Neural cell (in vitro differentiated cells): Measurements from ENCODE around the gene RGS6. TPM values are rescaled to one million over a fixed set of nuclear protein-coding genes. Genes with fewer than 3 reads are reported as not detected.

Experiments used
- H2AFZ ChIP-seq: fragments of 200-600, 300-800 bp; sonication (generic), shearing (Covaris generic); 2 replicates; pipeline ENCODE4 v1.6.0; 2014; ENCODE audit warnings: low read depth, mild to moderate bottlenecking, antibody characterized with exemption, low read length, moderate library complexity
- H3F3A ChIP-seq: fragments of 200-600 bp; shearing (Covaris generic); 2 replicates; pipeline ENCODE4 v1.6.1; 2016; ENCODE audit warnings: mild to moderate bottlenecking, moderate library complexity, mixed read lengths, antibody characterized with exemption, low read length; ENCODE audit not compliant: insufficient read depth, poor library complexity, severe bottlenecking
- H3K27ac ChIP-seq: fragments of 200-600, 300-800 bp; sonication (generic), shearing (Covaris generic); 2 replicates; pipeline ENCODE4 v1.5.1; 2014; ENCODE audit warnings: mild to moderate bottlenecking, low read length, moderate library complexity
- H3K27me3 ChIP-seq: fragments of 300-800, 200-600 bp; sonication (generic), shearing (Covaris generic); 2 replicates; pipeline ENCODE4 v1.6.0; 2014; ENCODE audit warnings: mild to moderate bottlenecking, low read depth, low read length, moderate library complexity; ENCODE audit not compliant: insufficient read depth
- H3K36me3 ChIP-seq: fragments of 300-800, 200-600 bp; sonication (generic), shearing (Covaris generic); 2 replicates; pipeline ENCODE4 v1.5.1; 2014; ENCODE audit warnings: mild to moderate bottlenecking, antibody characterized with exemption, low read length, moderate library complexity; ENCODE audit not compliant: insufficient read depth
- H3K4me2 ChIP-seq: fragments of 300-800, 200-600 bp; sonication (generic), shearing (Covaris generic); 2 replicates; pipeline ENCODE4 v1.6.0; 2014; ENCODE audit warnings: mild to moderate bottlenecking, low read length
- H3K4me3 ChIP-seq: fragments of 300-800, 200-600 bp; sonication (generic), shearing (Covaris generic); 2 replicates; pipeline ENCODE4 v1.5.1; 2014; ENCODE audit warnings: mild to moderate bottlenecking, low read length, moderate library complexity
- H3K79me2 ChIP-seq: fragments of 200-600 bp; shearing (Covaris generic); replicated peaks from 2 replicates; pipeline ENCODE4 v1.6.0; 2014; ENCODE audit warnings: mild to moderate bottlenecking, low read length, moderate library complexity; ENCODE audit not compliant: insufficient read depth
- H3K9ac ChIP-seq: fragments of 300-800, 200-600 bp; sonication (generic), shearing (Covaris generic); 2 replicates; pipeline ENCODE4 v1.6.1; 2016; ENCODE audit warnings: mild to moderate bottlenecking, low read length, mixed read lengths
- H3K9me2 ChIP-seq: fragments of 200-600 bp; shearing (Covaris generic); 2 replicates; pipeline ENCODE4 v1.6.1; 2016; ENCODE audit warnings: mild to moderate bottlenecking, low read length, mixed read lengths; ENCODE audit not compliant: insufficient read depth
- H3K9me3 ChIP-seq: fragments of 200-600, 300-800 bp; sonication (generic), shearing (Covaris generic); 2 replicates; pipeline ENCODE4 v1.6.1; 2016; ENCODE audit warnings: mild to moderate bottlenecking, mixed run types, low read length, moderate library complexity, mixed read lengths
- H4K20me1 ChIP-seq: fragments of 200-600 bp; shearing (Covaris generic); 2 replicates; pipeline ENCODE4 v1.6.1; 2016; ENCODE audit warnings: mild to moderate bottlenecking, mixed run types; ENCODE audit not compliant: insufficient read depth
- CTCF ChIP-seq: fragments of 450-650 bp; IDR thresholded peaks from 2 replicates; pipeline ENCODE4 v1.5.1; 2014; ENCODE audit warnings: antibody characterized with exemption, mild to moderate bottlenecking, moderate library complexity; ENCODE audit not compliant: poor library complexity, severe bottlenecking
- EP300 ChIP-seq: fragments of 450-650 bp; conservative IDR thresholded peaks from 2 replicates; pipeline ENCODE4 v1.6.1; 2014; ENCODE audit warnings: antibody characterized with exemption, mild to moderate bottlenecking, moderate library complexity; ENCODE audit not compliant: poor library complexity, severe bottlenecking
- EZH2 ChIP-seq: fragments of 200-600, 300-800 bp; shearing (Covaris generic), sonication (generic); IDR thresholded peaks from 2 replicates; pipeline ENCODE4 v1.6.1; 2014; ENCODE audit warnings: antibody characterized with exemption, low read length, borderline replicate concordance, mild to moderate bottlenecking; ENCODE audit not compliant: insufficient read depth, poor library complexity, severe bottlenecking
- MXI1 ChIP-seq: fragments of 450-650 bp; conservative IDR thresholded peaks from 2 replicates; pipeline ENCODE4 v1.6.1; 2014; ENCODE audit warnings: antibody characterized with exemption, mild to moderate bottlenecking; ENCODE audit not compliant: poor library complexity, severe bottlenecking
- POLR2AphosphoS5 ChIP-seq: IDR thresholded peaks from 2 replicates; pipeline ENCODE4 v1.6.1; 2012
- RAD21 ChIP-seq: fragments of 450-650 bp; conservative IDR thresholded peaks from 2 replicates; pipeline ENCODE4 v1.6.1; 2014; ENCODE audit warnings: antibody characterized with exemption, mild to moderate bottlenecking, moderate library complexity
- REST ChIP-seq: IDR thresholded peaks from 2 replicates; pipeline ENCODE4 v1.6.1; 2012; ENCODE audit warnings: borderline replicate concordance
- SMC3 ChIP-seq: fragments of 450-650 bp; conservative IDR thresholded peaks from 2 replicates; pipeline ENCODE4 v1.6.1; 2014; ENCODE audit warnings: antibody characterized with exemption, mild to moderate bottlenecking, moderate library complexity; ENCODE audit not compliant: poor library complexity
- TAF1 ChIP-seq: IDR thresholded peaks from 2 replicates; pipeline ENCODE4 v1.6.1; 2012; ENCODE audit warnings: low read depth
- polyA plus RNA-seq: library from polyadenylated mRNA; depleted of rRNA; stranded (reverse); fragments of >200 nt; gene quantifications from 2 replicates; pipeline ENCODE4 v1.2.3, GENCODE V29; 2014

The RGS6 gene
- polyA plus RNA-seq, 1 donor from 2014 or later, result 7.3 TPM

GRCh38 chr14:72128629-72129028 lies 196.4 kb downstream of the RGS6 start:
- Histone ChIP-seq H2AFZ (no peak overlapping the region), H4K20me1 (no peaks in the 10 kb centered on the region), H3K4me2 (no peak overlapping the region)

GRCh38 chr14:72129291-72129690 lies 197.1 kb downstream of the RGS6 start:
- H3F3A ChIP-seq, result no peaks in the 10 kb centered on the region
- H3K9me2 ChIP-seq, result no peaks in the 10 kb centered on the region
- no peaks in the 10 kb centered on the region for H3K36me3 ChIP-seq
- no peak overlapping the region for H3K4me2 ChIP-seq
- H4K20me1 ChIP-seq, result no peaks in the 10 kb centered on the region
- H3K79me2 ChIP-seq, result no peaks in the 10 kb centered on the region
- H3K9me3 ChIP-seq, result no peaks in the 10 kb centered on the region
- no peak overlapping the region for H3K4me3 ChIP-seq
- H3K27me3 ChIP-seq, result no peaks in the 10 kb centered on the region
- H3K9ac ChIP-seq, result no peak overlapping the region
- H2AFZ ChIP-seq, result no peak overlapping the region
- no peak overlapping the region for H3K27ac ChIP-seq
- TF ChIP-seq EP300 (no peak), REST (no peak), TAF1 (no peak), POLR2AphosphoS5 (no peak), RAD21 (no peak), SMC3 (no peak), CTCF (no peak)

More at GRCh38 chr14:72128629-72129028, 196.4 kb downstream of the RGS6 start:
- no peaks in the 10 kb centered on the region for H3K36me3 ChIP-seq
- H3F3A ChIP-seq, result no peaks in the 10 kb centered on the region
- H3K27me3 ChIP-seq, result no peaks in the 10 kb centered on the region
- H3K4me3 ChIP-seq, result no peak overlapping the region
- no peaks in the 10 kb centered on the region for H3K79me2 ChIP-seq
- H3K9ac ChIP-seq, result no peak overlapping the region
- no peak overlapping the region for H3K27ac ChIP-seq
- no peaks in the 10 kb centered on the region for H3K9me3 ChIP-seq
- no peaks in the 10 kb centered on the region for H3K9me2 ChIP-seq
- no peak for TF ChIP-seq POLR2AphosphoS5
- TF ChIP-seq MXI1, result no peak
- no peak for TF ChIP-seq CTCF
- TF ChIP-seq EZH2, result no peak
- TF ChIP-seq SMC3, result no peak
- no peak for TF ChIP-seq EP300
- no peak for TF ChIP-seq REST
- TF ChIP-seq RAD21, result no peak
- TF ChIP-seq TAF1, result no peak
